Epithelial cell of esophagus (primary cell): Measurements from ENCODE around the gene AHRR.

ENCODE experiments used
- DNase-seq: peaks from one replicate; pipeline ENCODE4 v3.0.0; 2010; ENCODE audit warnings: low read depth
- H3K4me3 ChIP-seq: 2 replicates; pipeline ENCODE4 v1.5.1; 2011; ENCODE audit warnings: mild to moderate bottlenecking, low read length, control low read depth
- TF ChIP-seq, protein P1 (sequence below): IDR thresholded peaks from 2 replicates; pipeline ENCODE4 v1.5.1; 2011; ENCODE audit warnings: low read depth, mild to moderate bottlenecking, low read length, control low read depth, inconsistent platforms; ENCODE audit not compliant: insufficient read depth; ENCODE audit errors: missing control alignments

The AHRR gene

DNA sequence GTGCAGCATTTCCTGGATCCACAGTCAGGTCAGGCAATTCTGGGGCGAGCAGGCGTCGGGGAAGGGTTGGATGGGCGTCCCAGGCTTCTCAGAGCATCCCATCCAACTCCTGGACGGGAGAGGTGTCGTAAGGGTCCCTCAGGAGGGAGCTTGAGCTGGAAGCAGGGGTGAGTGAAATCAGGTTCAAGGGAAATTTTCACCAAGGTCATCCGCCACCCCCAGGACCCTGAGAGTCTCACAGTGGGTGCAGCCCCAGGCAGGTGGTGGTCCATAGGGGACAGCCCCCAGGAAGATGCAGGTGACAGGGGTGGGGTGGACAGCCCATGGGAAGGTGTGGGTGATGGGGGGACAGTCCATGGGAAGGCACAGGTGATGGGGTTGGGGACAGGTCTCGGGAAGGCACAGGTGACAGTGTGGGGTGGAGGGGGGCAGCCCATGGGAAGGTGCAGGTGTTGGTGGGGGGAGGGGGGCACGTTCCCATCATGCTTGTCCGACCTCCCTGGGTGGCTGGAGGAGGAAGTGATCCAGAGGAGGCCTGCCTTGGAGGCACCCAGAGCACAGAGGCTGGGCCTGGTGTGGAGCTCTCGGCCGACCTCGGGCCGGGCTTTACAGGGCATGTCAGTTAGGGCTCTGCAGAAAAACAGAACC, 48.9 kb downstream of the AHRR start:
- TF ChIP-seq, protein P1, sequence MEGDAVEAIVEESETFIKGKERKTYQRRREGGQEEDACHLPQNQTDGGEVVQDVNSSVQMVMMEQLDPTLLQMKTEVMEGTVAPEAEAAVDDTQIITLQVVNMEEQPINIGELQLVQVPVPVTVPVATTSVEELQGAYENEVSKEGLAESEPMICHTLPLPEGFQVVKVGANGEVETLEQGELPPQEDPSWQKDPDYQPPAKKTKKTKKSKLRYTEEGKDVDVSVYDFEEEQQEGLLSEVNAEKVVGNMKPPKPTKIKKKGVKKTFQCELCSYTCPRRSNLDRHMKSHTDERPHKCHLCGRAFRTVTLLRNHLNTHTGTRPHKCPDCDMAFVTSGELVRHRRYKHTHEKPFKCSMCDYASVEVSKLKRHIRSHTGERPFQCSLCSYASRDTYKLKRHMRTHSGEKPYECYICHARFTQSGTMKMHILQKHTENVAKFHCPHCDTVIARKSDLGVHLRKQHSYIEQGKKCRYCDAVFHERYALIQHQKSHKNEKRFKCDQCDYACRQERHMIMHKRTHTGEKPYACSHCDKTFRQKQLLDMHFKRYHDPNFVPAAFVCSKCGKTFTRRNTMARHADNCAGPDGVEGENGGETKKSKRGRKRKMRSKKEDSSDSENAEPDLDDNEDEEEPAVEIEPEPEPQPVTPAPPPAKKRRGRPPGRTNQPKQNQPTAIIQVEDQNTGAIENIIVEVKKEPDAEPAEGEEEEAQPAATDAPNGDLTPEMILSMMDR, result no peak
- no peak overlapping the region for H3K4me3 ChIP-seq
- no peak for DNase-seq

DNA sequence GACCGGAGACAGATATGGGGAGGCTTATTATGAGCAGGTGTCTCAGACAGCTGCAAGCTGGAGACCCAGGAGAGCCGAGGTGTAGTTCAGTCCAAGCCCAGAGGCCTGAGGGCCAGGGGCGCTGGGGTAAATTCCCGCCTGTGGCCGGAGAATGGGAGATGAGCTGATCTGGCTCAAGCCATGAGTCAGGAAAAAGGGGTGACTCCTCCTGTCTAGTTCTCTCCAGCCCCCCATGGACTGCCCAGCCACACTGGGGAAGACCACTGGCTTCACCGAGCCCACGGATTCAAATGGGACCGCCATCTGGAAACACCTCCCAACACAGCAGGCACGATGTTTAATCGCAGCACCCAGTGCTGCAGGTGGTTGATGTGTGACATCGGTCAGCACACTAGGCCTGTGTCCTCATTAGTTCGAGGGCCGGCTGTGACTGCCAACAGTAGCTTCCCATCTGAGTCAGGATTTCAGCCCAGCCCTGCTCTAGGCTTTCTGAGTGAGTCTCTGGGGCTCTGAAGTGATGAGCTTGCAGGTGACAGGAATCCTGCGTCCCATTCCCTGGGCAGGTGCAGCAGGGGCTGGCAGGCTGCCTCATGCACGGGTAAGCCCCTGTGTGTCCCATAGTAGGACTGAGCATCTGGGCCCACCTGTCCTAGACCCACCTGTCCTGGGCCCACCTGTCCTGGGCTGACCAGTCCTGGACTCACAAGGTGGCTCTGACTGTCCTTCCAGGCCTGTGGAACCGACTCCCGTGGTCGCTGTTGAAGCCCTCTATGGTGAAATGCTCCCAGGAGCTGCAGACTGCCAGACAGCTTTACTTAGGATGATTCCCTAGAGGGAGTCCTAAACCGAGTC, 49.7 kb downstream of the AHRR start:
- H3K4me3 ChIP-seq, result no peak overlapping the region
- TF ChIP-seq, protein P1, result no peak
- DNase-seq, result no peak

DNA sequence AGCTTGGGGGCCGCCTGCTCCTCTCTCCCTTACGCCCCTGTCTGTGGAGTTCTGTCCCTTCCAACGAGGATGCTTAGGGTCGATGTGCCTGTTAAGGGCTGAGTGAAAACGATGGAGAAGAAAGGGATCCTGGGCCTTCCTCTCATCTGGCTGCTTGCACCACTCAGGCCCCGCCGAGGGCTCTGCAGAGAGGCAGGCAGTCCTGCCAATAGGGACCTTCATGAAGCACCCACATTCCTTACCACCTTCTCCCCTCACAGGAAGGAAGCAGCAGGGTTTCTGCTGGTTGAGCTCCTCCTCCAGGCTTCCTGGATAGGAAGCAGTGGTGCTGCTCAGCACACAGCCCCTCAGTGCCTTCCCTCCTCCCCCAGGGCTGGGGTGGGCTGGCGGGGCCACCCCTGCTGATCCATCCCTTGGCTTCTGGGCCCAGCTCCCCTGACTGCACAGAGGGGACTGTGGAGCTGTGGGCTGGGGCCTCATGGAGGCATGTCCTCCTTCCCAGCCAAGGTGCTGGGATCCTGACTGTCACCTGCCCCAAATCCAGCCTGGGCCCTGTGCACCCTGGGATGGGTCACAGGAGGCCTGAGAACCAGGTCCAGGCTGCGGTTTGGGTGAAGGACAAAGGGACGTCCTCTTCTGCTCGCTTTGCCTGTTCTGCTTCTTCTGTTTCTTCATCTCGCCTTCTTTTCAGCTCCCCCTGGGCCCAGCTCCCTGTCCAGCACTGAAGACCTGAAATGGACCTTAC, 50.5 kb downstream of the AHRR start:
- no peak overlapping the region for H3K4me3 ChIP-seq
- TF ChIP-seq, protein P1, result no peak
- DNase-seq, result no peak

DNA sequence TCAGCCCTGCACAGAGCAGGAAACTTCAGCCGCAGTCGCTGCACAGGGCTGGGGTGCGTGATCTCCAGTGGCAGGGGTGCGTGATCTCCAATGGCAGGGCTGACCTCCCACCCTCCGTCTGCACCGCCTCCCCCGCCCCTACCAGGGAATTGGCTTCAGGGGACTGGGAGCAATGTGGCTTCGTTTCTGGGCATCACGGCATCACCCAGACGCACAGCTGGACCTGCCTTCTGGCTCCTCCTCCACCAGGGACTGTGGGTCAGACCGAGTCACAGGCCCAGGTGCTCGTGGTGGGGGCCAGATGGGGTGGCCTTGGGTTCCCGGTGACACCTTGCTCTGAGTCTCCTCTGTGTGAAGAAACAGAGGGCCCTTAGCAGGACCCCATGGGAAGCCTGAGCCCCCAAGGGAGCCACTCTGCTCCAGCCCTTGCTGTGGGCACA, 51.1 kb downstream of the AHRR start:
- H3K4me3 ChIP-seq, result no peak overlapping the region
- TF ChIP-seq, protein P1, result no peak
- DNase-seq, result no peak

DNA sequence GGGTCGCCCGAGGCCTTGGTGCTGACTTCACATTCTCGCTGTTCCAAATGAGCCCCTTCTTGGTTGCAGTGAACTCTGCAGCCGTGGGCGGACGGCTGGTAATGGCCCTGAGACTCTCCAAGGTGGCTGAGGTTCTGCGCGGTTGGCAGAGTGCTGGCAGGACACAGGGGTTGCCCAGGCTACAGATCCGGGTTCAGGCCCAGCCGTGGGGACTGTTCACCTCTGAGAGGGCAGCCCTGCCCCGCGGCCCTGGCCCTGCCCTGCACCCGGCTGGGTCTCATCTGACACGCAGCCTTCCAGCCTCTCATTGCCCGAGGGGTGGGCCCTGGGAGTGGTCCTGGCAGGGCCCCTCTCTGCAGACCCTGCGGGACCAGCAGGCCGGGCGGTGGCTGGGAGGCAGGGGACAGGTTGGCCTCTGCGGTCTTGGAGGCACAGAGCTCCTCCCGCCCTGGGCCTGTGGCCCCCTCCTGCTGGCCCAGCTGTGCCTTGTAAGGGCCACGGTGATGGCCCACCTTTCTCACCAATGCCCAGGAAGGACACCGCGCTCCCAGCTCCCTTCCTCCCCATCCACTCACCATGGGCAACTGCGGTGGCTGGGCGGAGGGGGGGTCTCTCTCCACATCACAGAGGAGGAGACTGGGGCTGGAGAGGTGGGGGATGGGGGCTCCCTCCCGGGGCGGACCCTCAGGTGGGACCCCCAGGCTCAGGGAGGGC, 51.6 kb downstream of the AHRR start:
- TF ChIP-seq, protein P1, result no peak
- DNase-seq, result no peak
- H3K4me3 ChIP-seq, result no peak overlapping the region
